ENCODE results near the gene HAND2.

GRCh38 chr4:173528378-173529321, 1.4 kb downstream of the HAND2 start:
- TF ChIP-seq CTCF (IDR thresholded peaks at IDR 0.05; ENCODE audit: insufficient read depth, low read length, poor library complexity, severe bottlenecking): no peak
- TF ChIP-seq EZH2phosphoT487 (conservative IDR thresholded peaks at IDR 0.05; ENCODE audit: low read length): no peak

Measured in SU-DHL-6 (cell line).